NCI-H1436 treated with DMSO at 0.1 percent for 48 hours (cell line): Measurements from ENCODE around the gene TXNL1.
"Not testable (repeated sequence)": the region's sequence is repeated elsewhere in the genome, so short reads cannot be mapped to it uniquely, and the experiment has no call there.

Source experiments
- DNase-seq: peaks from one replicate; lab custom pipeline; 2025; lab: John Stamatoyannopoulos, UW

The TXNL1 gene

GRCh38 chr18:56638232-56639103 lies at the start of gene TXNL1:
Gene TXNL1, minus strand, starts transcription at chr18:56638592. Its CDS starts 152 bp downstream, at chr18:56638440.
- peak; percentile 91 for DNase-seq

- no peak for DNase-seq
Measured at GRCh38 chr18:56684277-56684676, 45.9 kb upstream of the TXNL1 start.

- DNase-seq: no peak
Measured at GRCh38 chr18:56678836-56679565, 40.6 kb upstream of the TXNL1 start.

GRCh38 chr18:56676639-56677038 lies 38.2 kb upstream of the TXNL1 start:
- DNase-seq: no peak

- DNase-seq: no peak
Measured at GRCh38 chr18:56672981-56673380, 34.6 kb upstream of the TXNL1 start.

- no peak for DNase-seq
Measured at GRCh38 chr18:56672391-56672790, 34.0 kb upstream of the TXNL1 start.

- DNase-seq: no peak
Measured at GRCh38 chr18:56662902-56663301, 24.5 kb upstream of the TXNL1 start.

- no peak for DNase-seq
Measured at GRCh38 chr18:56662502-56662901, 24.1 kb upstream of the TXNL1 start.

GRCh38 chr18:56662063-56662408 lies 23.6 kb upstream of the TXNL1 start:
- DNase-seq: no peak

- no peak for DNase-seq
Measured at GRCh38 chr18:56661360-56662062, 23.1 kb upstream of the TXNL1 start.

GRCh38 chr18:56660655-56661054 lies 22.3 kb upstream of the TXNL1 start:
- DNase-seq: no peak

- DNase-seq: no peak
Measured at GRCh38 chr18:56659111-56659510, 20.7 kb upstream of the TXNL1 start.

GRCh38 chr18:56658261-56658660 lies 19.9 kb upstream of the TXNL1 start:
- no peak for DNase-seq

GRCh38 chr18:56654280-56654679 lies 15.9 kb upstream of the TXNL1 start:
- not testable (repeated sequence) for DNase-seq

GRCh38 chr18:56652802-56653201 lies 14.4 kb upstream of the TXNL1 start:
- no peak for DNase-seq

GRCh38 chr18:56651771-56652092 lies 13.3 kb upstream of the TXNL1 start:
- no peak for DNase-seq

- DNase-seq: peak; percentile 85
Measured at GRCh38 chr18:56650944-56651770, 12.8 kb upstream of the TXNL1 start, which contains the start of gene WDR7. Gene WDR7, plus strand, starts transcription at chr18:56651359. Its CDS starts 21,157 bp downstream, at chr18:56672516.

GRCh38 chr18:56649996-56650395 lies 11.6 kb upstream of the TXNL1 start:
- DNase-seq: no peak

GRCh38 chr18:56647951-56648893 lies 9.8 kb upstream of the TXNL1 start:
- DNase-seq: no peak

GRCh38 chr18:56647071-56647470 lies 8.7 kb upstream of the TXNL1 start:
- DNase-seq: no peak
